ENCODE data around the gene HIC1.

Gene HIC1

GRCh38 chr17:2086306-2086705 lies 31.4 kb downstream of the HIC1 start:
- H3K36me3 ChIP-seq (ENCODE audit: control insufficient read depth, insufficient read depth, low read length, severe bottlenecking), result peaks cover 4% of the 10 kb centered on the region
- H3K27me3 ChIP-seq (replicated peaks; ENCODE audit: control insufficient read depth, insufficient read depth, low read length), result no peaks in the 10 kb centered on the region
- H3K4me3 ChIP-seq (ENCODE audit: low read length), result no peak overlapping the region
- H3K9ac ChIP-seq (ENCODE audit: low read length), result peak overlapping the region; percentile 74
- no peaks in the 10 kb centered on the region for H3K9me3 ChIP-seq (ENCODE audit: control insufficient read depth, low read length)
- peaks cover 85% of the 10 kb centered on the region for H3K4me1 ChIP-seq (ENCODE audit: control insufficient read depth, insufficient read depth, low read length)
- no peak for DNase-seq (ENCODE audit: low read depth)

GRCh38 chr17:2087597-2088211 lies 32.8 kb downstream of the HIC1 start:
- Histone ChIP-seq H3K27me3 (replicated peaks; ENCODE audit: control insufficient read depth, insufficient read depth, low read length) (no peaks in the 10 kb centered on the region), H3K4me1 (ENCODE audit: control insufficient read depth, insufficient read depth, low read length) (peaks cover 73% of the 10 kb centered on the region)
- no peak for DNase-seq (ENCODE audit: low read depth)

GRCh38 chr17:2089021-2089422 lies 34.1 kb downstream of the HIC1 start:
- Histone ChIP-seq H3K4me1 (ENCODE audit: control insufficient read depth, insufficient read depth, low read length) (peaks cover 66% of the 10 kb centered on the region), H3K4me3 (ENCODE audit: low read length) (peak overlapping the region; percentile 73), H3K9ac (ENCODE audit: low read length) (peak overlapping the region; percentile 77), H3K27me3 (replicated peaks; ENCODE audit: control insufficient read depth, insufficient read depth, low read length) (no peaks in the 10 kb centered on the region), H3K9me3 (ENCODE audit: control insufficient read depth, low read length) (no peaks in the 10 kb centered on the region), H3K36me3 (ENCODE audit: control insufficient read depth, insufficient read depth, low read length, severe bottlenecking) (no peaks in the 10 kb centered on the region)
- DNase-seq (ENCODE audit: low read depth), result peak; percentile 77

More at GRCh38 chr17:2087597-2088211, 32.8 kb downstream of the HIC1 start:
- Histone ChIP-seq H3K9me3 (ENCODE audit: control insufficient read depth, low read length) (no peaks in the 10 kb centered on the region), H3K9ac (ENCODE audit: low read length) (no peak overlapping the region), H3K4me3 (ENCODE audit: low read length) (no peak overlapping the region), H3K36me3 (ENCODE audit: control insufficient read depth, insufficient read depth, low read length, severe bottlenecking) (no peaks in the 10 kb centered on the region)

GRCh38 chr17:2090210-2090641 lies 35.3 kb downstream of the HIC1 start:
- Histone ChIP-seq H3K9ac (ENCODE audit: low read length) (peak overlapping the region; percentile 77), H3K4me3 (ENCODE audit: low read length) (peak overlapping the region; percentile 73), H3K36me3 (ENCODE audit: control insufficient read depth, insufficient read depth, low read length, severe bottlenecking) (no peaks in the 10 kb centered on the region), H3K9me3 (ENCODE audit: control insufficient read depth, low read length) (no peaks in the 10 kb centered on the region), H3K4me1 (ENCODE audit: control insufficient read depth, insufficient read depth, low read length) (peaks cover 55% of the 10 kb centered on the region), H3K27me3 (replicated peaks; ENCODE audit: control insufficient read depth, insufficient read depth, low read length) (no peaks in the 10 kb centered on the region)
- DNase-seq (ENCODE audit: low read depth), result no peak

- peaks cover 49% of the 10 kb centered on the region for H3K4me1 ChIP-seq (ENCODE audit: control insufficient read depth, insufficient read depth, low read length)
- no peaks in the 10 kb centered on the region for H3K36me3 ChIP-seq (ENCODE audit: control insufficient read depth, insufficient read depth, low read length, severe bottlenecking)
- H3K4me3 ChIP-seq (ENCODE audit: low read length), result peak overlapping the region; percentile 73
- DNase-seq (ENCODE audit: low read depth), result peak; percentile 90
- no peaks in the 10 kb centered on the region for H3K9me3 ChIP-seq (ENCODE audit: control insufficient read depth, low read length)
- peak overlapping the region; percentile 77 for H3K9ac ChIP-seq (ENCODE audit: low read length)
- H3K27me3 ChIP-seq (replicated peaks; ENCODE audit: control insufficient read depth, insufficient read depth, low read length), result no peaks in the 10 kb centered on the region
Observed at GRCh38 chr17:2090804-2091534, 36.1 kb downstream of the HIC1 start.

- Histone ChIP-seq H3K9me3 (ENCODE audit: control insufficient read depth, low read length) (no peaks in the 10 kb centered on the region), H3K27me3 (replicated peaks; ENCODE audit: control insufficient read depth, insufficient read depth, low read length) (no peaks in the 10 kb centered on the region), H3K9ac (ENCODE audit: low read length) (no peak overlapping the region), H3K4me1 (ENCODE audit: control insufficient read depth, insufficient read depth, low read length) (peaks cover 40% of the 10 kb centered on the region), H3K36me3 (ENCODE audit: control insufficient read depth, insufficient read depth, low read length, severe bottlenecking) (no peaks in the 10 kb centered on the region), H3K4me3 (ENCODE audit: low read length) (no peak overlapping the region)
- no peak for DNase-seq (ENCODE audit: low read depth)
Observed at GRCh38 chr17:2092253-2092652, 37.4 kb downstream of the HIC1 start.

- H3K4me1 ChIP-seq (ENCODE audit: control insufficient read depth, insufficient read depth, low read length), result peaks cover 29% of the 10 kb centered on the region
- DNase-seq (ENCODE audit: low read depth), result no peak
- H3K4me3 ChIP-seq (ENCODE audit: low read length), result no peak overlapping the region
- no peak overlapping the region for H3K9ac ChIP-seq (ENCODE audit: low read length)
- H3K36me3 ChIP-seq (ENCODE audit: control insufficient read depth, insufficient read depth, low read length, severe bottlenecking), result peaks cover 5% of the 10 kb centered on the region
- no peaks in the 10 kb centered on the region for H3K27me3 ChIP-seq (replicated peaks; ENCODE audit: control insufficient read depth, insufficient read depth, low read length)
- H3K9me3 ChIP-seq (ENCODE audit: control insufficient read depth, low read length), result no peaks in the 10 kb centered on the region
Observed at GRCh38 chr17:2093349-2093748, 38.4 kb downstream of the HIC1 start.

GRCh38 chr17:2094891-2095535 lies 40.1 kb downstream of the HIC1 start:
- DNase-seq (ENCODE audit: low read depth), result peak; percentile 37
- peaks cover 5% of the 10 kb centered on the region for H3K36me3 ChIP-seq (ENCODE audit: control insufficient read depth, insufficient read depth, low read length, severe bottlenecking)
- H3K4me3 ChIP-seq (ENCODE audit: low read length), result no peak overlapping the region
- H3K9me3 ChIP-seq (ENCODE audit: control insufficient read depth, low read length), result no peaks in the 10 kb centered on the region
- no peaks in the 10 kb centered on the region for H3K27me3 ChIP-seq (replicated peaks; ENCODE audit: control insufficient read depth, insufficient read depth, low read length)
- H3K4me1 ChIP-seq (ENCODE audit: control insufficient read depth, insufficient read depth, low read length), result peaks cover 15% of the 10 kb centered on the region
- peak overlapping the region; percentile 38 for H3K9ac ChIP-seq (ENCODE audit: low read length)

GRCh38 chr17:2095536-2095910 lies 40.6 kb downstream of the HIC1 start:
- Histone ChIP-seq H3K36me3 (ENCODE audit: control insufficient read depth, insufficient read depth, low read length, severe bottlenecking) (peaks cover 5% of the 10 kb centered on the region), H3K27me3 (replicated peaks; ENCODE audit: control insufficient read depth, insufficient read depth, low read length) (no peaks in the 10 kb centered on the region), H3K4me1 (ENCODE audit: control insufficient read depth, insufficient read depth, low read length) (peaks cover 10% of the 10 kb centered on the region), H3K4me3 (ENCODE audit: low read length) (no peak overlapping the region), H3K9me3 (ENCODE audit: control insufficient read depth, low read length) (no peaks in the 10 kb centered on the region), H3K9ac (ENCODE audit: low read length) (peak overlapping the region; percentile 38)
- DNase-seq (ENCODE audit: low read depth), result no peak

- no peak overlapping the region for H3K4me3 ChIP-seq (ENCODE audit: low read length)
- no peak overlapping the region for H3K9ac ChIP-seq (ENCODE audit: low read length)
- peaks cover 5% of the 10 kb centered on the region for H3K36me3 ChIP-seq (ENCODE audit: control insufficient read depth, insufficient read depth, low read length, severe bottlenecking)
- no peaks in the 10 kb centered on the region for H3K9me3 ChIP-seq (ENCODE audit: control insufficient read depth, low read length)
- no peaks in the 10 kb centered on the region for H3K27me3 ChIP-seq (replicated peaks; ENCODE audit: control insufficient read depth, insufficient read depth, low read length)
- peaks cover 6% of the 10 kb centered on the region for H3K4me1 ChIP-seq (ENCODE audit: control insufficient read depth, insufficient read depth, low read length)
- DNase-seq (ENCODE audit: low read depth), result no peak
Observed at GRCh38 chr17:2101448-2102257, 46.8 kb downstream of the HIC1 start.

Data from adipocyte (in vitro differentiated cells).